H54 (cell line): ENCODE results near the gene KCNIP3.

Experiments used
- DNase-seq: peaks from one replicate; pipeline ENCODE4 v3.0.0; 2011; ENCODE audit warnings: low spot score, mixed read lengths; ENCODE audit not compliant: insufficient read length
- FAIRE-seq: peaks from 3 replicates; lab custom pipeline; 2011; peaks lifted over from hg19 to GRCh38; lab: Jason Lieb, UNC
- POLR2A ChIP-seq: IDR thresholded peaks from 2 replicates; pipeline ENCODE4 v1.6.1; 2011; ENCODE audit warnings: low read depth, mild to moderate bottlenecking, low read length

The KCNIP3 gene

DNA sequence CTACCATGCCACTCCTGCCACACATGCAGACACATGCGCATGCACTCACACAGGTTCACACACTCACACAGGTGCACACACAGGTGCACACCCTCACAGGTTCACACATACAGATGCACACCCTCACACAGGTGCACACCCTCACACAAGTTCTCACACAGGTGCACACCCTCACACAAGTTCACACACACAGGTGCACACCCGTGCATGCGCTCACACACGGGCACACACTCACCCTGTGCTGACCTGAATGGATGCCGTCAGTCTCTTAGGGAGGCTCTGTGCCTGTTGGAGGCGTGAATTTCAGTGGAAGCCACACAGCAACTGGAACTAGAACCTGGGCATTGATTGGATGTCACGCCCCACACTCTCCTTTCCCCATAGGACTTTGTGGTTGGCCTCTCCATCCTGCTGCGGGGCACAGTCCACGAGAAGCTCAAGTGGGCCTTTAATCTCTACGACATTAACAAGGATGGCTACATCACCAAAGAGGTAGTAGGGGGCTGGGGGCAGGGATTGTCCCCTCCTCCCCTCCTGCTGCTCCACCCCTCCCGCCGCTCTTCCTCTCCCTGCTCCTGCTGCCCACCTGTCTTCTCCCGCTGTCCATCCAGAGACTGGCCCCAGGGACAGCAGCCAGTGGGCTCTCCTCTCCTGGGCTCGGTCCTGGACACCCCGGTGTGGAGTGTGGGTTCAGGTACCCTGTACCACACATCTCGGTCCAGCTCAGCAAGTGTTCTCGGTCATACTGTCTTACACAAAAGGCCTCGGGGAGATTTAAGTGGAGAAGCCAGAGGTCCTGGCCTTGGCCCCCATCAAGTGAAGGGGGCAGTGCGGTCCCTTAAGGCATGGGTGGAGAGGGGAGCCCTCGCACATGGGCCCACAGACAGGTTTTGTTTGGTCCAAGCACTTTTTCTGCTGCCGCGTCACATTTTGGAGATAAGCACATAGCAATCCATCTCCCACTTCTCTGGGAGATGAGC, 84.4 kb downstream of the KCNIP3 start:
- DNase-seq (no peak), FAIRE-seq (no peak)
- TF ChIP-seq POLR2A, result no peak

GRCh38 chr2:95382192-95382591, 85.0 kb downstream of the KCNIP3 start:
- FAIRE-seq, result no peak
- DNase-seq, result no peak
- TF ChIP-seq POLR2A, result no peak

- no peak for DNase-seq
- TF ChIP-seq POLR2A, result no peak
- FAIRE-seq, result no peak
Measured at GRCh38 chr2:95382686-95383634, 85.8 kb downstream of the KCNIP3 start.

GRCh38 chr2:95383635-95384027, 86.5 kb downstream of the KCNIP3 start:
- FAIRE-seq (no peak), DNase-seq (no peak)
- TF ChIP-seq POLR2A, result no peak

GRCh38 chr2:95384854-95385569, 87.9 kb downstream of the KCNIP3 start:
- no peak for FAIRE-seq
- no peak for DNase-seq
- TF ChIP-seq POLR2A, result no peak

DNA sequence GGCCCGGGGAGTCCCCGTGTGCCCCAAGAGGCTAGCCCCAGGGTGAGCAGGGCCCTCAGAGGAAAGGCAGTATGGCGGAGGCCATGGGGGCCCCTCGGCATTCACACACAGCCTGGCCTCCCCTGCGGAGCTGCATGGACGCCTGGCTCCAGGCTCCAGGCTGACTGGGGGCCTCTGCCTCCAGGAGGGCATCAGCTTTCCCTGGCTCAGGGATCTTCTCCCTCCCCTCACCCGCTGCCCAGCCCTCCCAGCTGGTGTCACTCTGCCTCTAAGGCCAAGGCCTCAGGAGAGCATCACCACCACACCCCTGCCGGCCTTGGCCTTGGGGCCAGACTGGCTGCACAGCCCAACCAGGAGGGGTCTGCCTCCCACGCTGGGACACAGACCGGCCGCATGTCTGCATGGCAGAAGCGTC, 88.4 kb downstream of the KCNIP3 start:
- no peak for TF ChIP-seq POLR2A
- FAIRE-seq (no peak), DNase-seq (no peak)

- FAIRE-seq, result no peak
- no peak for DNase-seq
- TF ChIP-seq POLR2A, result no peak
Measured at GRCh38 chr2:95386031-95386430, 88.9 kb downstream of the KCNIP3 start.

DNA sequence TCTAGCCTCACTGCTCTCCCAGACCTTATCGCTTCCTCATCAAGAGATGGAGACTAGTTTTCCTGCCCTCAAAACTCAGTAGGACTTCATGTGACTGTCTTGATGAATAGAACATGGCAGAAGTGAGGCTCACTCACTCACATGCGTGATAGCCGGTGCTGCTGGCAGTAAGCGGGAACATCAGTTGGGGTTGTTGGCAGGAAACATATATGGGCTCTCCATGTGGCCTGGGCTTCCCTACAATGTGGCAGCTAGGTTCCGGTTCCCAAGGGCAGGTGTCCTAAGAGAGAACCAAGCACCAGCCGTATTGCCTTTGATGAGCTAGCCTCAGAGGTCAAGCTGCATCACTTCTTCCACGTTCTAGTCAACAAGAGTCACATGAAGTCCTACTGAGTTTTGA, 90.2 kb downstream of the KCNIP3 start:
- DNase-seq, result no peak
- FAIRE-seq, result no peak
- no peak for TF ChIP-seq POLR2A

DNA sequence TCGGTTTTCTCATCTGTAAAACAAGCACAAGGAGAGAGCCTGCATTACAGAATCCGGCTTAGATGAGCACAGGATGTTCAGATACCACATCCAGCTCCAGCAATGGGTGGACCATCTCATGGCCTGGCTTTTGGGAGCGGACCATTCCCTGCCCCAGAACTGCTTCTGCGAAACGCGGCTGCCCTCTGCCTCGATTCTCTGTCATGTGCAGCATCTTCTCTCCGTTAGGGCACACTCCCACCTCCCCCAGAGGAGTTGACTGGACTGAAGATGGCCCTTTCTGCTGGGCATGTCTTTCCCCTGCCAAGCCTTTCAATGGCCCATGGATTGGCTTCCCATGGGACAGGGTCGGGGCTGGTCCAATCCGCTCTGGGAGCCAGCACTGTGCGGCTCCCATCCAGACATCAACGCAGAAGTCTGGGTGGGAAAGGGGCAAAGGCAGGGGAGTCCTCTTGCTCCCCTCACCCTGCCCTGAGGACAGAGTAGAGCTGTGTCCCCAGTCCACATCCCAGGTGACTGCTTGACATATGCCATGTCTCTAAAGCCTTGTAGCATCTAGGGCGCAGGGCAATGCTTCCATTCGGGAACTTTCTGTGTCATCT, 91.0 kb downstream of the KCNIP3 start:
- DNase-seq (no peak), FAIRE-seq (no peak)
- TF ChIP-seq POLR2A, result no peak

DNA sequence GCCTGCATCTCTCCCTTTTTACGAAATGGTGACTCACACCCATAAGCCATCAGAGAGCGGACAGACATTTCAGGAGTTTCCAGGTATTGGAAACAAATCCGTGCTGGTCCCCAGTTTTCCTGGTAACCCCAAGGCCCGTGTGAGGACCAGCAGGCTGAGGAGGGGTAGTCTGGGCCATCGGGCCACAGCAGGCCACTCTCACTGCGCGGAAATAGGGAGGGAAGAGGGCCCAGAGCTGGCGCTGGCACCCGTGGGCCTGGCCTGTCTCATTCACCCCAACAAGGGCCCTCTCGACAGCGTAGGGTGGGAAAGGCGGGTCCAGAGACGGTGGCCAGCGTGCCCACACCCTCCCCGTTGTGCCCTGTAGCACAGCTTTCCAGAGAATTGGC, 91.7 kb downstream of the KCNIP3 start:
- DNase-seq (peak; percentile 28), FAIRE-seq (no peak)
- TF ChIP-seq POLR2A, result no peak

- DNase-seq, result peak; percentile 87
- TF ChIP-seq POLR2A, result no peak
- FAIRE-seq, result no peak
Measured at GRCh38 chr2:95389245-95390119, 92.3 kb downstream of the KCNIP3 start.

DNA sequence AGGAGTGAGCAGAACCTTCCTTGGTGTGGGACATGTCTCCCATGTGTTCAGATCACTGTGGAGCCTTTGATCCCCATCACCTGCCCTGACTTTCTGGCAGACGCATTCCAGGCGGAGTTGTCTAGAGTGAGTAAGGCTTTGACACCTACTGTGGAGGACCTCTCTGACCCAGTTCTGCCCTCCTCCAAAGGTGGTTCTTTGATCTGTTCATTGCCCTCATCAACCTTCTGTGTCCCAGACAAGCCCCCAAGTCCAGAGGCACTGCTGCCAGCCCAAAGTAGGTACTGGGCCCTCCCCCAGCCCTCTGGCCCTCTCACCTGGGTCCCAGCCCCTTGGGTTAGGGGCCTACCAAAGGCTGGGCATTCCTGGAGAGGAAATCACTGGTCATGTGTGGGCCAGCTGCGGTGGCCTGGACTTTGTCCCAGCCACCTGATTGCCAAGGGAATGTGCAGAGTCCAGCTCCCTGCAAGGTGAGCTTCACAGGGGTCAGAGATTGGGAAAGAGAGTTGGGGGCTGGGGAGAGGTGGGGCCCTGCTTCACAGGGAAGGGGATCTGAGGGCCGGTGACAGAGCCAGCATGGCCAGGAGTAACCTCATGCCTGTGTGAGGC, 93.2 kb downstream of the KCNIP3 start:
- DNase-seq (no peak), FAIRE-seq (no peak)

More for the DNA sequence above, 93.2 kb downstream of the KCNIP3 start:
- no peak for TF ChIP-seq POLR2A
